ENCODE results near the gene LYSMD2.

- TF ChIP-seq CTCF (IDR thresholded peaks at IDR 0.05 in 8 of 11, conservative IDR thresholded peaks at IDR 0.05 in 3 of 11) (no peak), POLR2A (IDR thresholded peaks at IDR 0.05) (no peak), POLR2AphosphoS5 (IDR thresholded peaks at IDR 0.05) (no peak)
These were observed 40.9 kb downstream of the LYSMD2 start for GRCh38 chr15:51696566-51696965.

All from spleen (tissue), 7 donors.